HG03108 (cell line): ENCODE results near the gene CD58.

Source experiments
- ATAC-seq: cut with Tn5 transposase; IDR thresholded peaks from one replicate; pipeline ENCODE4 v1.9.1; 2021; ENCODE audit warnings: moderate library complexity; ENCODE audit not compliant: unreplicated experiment

The CD58 gene

DNA sequence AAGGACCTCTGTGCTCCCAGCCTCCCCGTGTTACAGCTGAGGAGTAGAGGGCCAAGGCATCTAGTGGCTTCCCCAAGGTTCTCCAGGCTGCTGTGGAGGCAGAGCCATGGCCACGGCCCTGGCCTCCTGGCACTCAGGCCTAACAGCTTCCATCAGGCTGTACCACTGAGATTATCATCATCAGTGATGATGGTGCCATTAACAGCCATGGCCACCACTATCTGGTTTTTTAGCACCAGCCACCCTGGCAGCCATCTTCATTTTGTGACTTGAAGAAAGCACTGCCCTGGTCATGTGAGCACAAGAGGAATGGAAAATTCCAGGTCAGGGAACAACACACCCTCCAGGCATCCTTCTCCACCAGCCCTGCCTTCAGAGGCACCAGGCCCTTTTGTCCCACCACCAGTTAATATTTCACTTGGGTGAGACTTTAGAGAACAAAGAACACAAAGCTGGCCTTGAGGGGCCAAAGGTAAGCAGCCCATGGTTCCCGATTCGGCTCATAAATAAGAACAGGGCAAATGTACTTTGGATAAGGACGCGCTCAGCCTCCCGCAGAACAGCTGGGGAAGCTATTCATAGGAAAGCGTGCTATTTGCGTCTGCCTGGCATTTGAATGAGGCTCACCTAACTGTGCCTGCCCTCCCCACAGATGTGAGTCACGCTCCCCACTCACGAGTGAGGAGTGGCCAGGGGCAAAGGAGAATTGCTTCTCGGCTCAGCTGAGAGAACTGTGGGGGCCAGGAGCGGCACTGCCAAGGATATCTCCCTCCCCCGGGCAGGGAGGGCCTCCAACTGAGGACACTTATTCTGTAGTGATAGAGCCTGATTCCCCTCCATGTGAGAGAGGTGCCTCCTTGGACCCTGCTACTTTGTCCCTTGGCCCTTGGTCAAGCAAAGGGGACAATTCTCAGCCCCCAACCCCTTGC lies 95.6 kb downstream of the CD58 start:
- ATAC-seq: no peak

- no peak for ATAC-seq
These were observed 98.3 kb downstream of the CD58 start for GRCh38 chr1:116472431-116472961.

DNA sequence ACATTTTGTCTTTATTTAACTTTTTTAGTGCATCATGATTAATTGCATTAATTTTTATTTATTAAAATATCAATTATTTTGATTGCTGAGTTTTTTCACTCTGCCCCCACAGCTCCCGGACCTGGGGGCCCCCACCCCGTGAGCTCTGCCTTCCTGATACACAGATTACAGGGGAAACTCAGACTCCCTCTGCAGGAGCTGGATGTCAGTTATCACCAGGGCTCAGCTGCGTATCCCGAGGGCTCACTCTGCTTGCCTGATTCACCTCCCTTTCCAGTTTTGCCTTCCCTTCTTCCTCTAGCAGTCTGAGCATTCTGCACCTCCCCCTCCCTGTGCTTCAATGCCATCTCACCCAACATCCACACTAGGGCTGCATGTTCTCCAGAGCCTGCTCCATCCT lies 99.6 kb downstream of the CD58 start:
- no peak for ATAC-seq

DNA sequence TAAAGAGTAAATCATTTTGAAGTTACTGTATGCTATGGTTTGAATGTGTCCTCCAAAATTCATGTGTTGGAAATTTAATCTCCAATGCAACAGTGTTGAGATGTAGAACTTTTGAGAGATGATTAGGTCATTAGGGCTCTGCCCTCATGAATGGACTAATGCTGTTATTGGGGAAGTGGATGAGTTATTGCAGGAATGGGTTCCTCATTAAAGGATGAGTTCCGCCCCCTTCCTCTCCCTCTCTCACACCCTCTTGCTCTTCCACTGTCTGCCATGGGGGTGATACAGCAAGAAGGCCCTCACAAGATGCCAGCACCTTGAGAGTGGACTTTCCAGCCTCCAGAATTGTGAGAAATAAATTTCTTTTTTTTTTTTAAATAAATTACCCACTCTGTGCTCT lies 100.2 kb downstream of the CD58 start:
- ATAC-seq: no peak

- ATAC-seq: no peak
These were observed 103.8 kb downstream of the CD58 start for GRCh38 chr1:116466810-116467557.

GRCh38 chr1:116465845-116466685 lies 104.8 kb downstream of the CD58 start:
- ATAC-seq: no peak

- no peak for ATAC-seq
These were observed 105.4 kb downstream of the CD58 start for GRCh38 chr1:116465477-116465844.
